A549 (cell line): ENCODE measurements around the gene CCDC97. TPM values are rescaled to one million over a fixed set of nuclear protein-coding genes. Genes with fewer than 3 reads are reported as not detected.

Experiments used
- ATAC-seq, 2 experiments: fragments of 200-7000 bp in 1 of 2; fragments of >200 bp in 1 of 2; cut with Nextera tagmentation in 1 of 2; cut with Tn5 transposase in 1 of 2; 3 replicates each; pipeline versions ENCODE4 v1.8.0 to v1.9.1; 2018 to 2020; ENCODE audit warnings: mild to moderate bottlenecking in 1 of 2, moderate library complexity in 1 of 2
- CTCF ChIA-PET: fragments of 300-600 bp; sonication (Branson Sonifier 250); formaldehyde crosslinking; extraction: SDS; loops from one replicate; lab custom pipeline; 2021; ENCODE audit warnings: antibody characterized with exemption, inconsistent platforms; lab: Yijun Ruan, JAX
- POLR2A ChIA-PET: fragments of 350-600 bp; formaldehyde crosslinking; extraction: SDS; loops from one replicate; lab custom pipeline; 2021; ENCODE audit warnings: antibody characterized with exemption, inconsistent platforms; lab: Yijun Ruan, JAX
- DNase-seq, 2 experiments: peaks; one replicate each; pipeline versions ENCODE4 v3.0.0 to v3.0.0-alpha.2; 2011 to 2016; ENCODE audit warnings: low read depth in 1 of 2, low spot score in 1 of 2
- FAIRE-seq: peaks from 2 replicates; lab custom pipeline; 2011; peaks lifted over from hg19 to GRCh38; lab: Jason Lieb, UNC
- H3K27ac ChIP-seq, 2 experiments: fragments of >200 bp; sonication (Bioruptor Twin); formaldehyde crosslinking; 3 replicates each; pipeline ENCODE4 v1.5.1; 2016 to 2017
- H3K4me1 ChIP-seq: fragments of >200 bp; sonication (Bioruptor Twin); formaldehyde crosslinking; 3 replicates; pipeline ENCODE4 v1.6.1; 2016
- H3K4me2 ChIP-seq: fragments of >200 bp; sonication (Bioruptor Twin); formaldehyde crosslinking; 3 replicates; pipeline ENCODE4 v1.6.1; 2016
- H3K4me3 ChIP-seq: fragments of >200 bp; sonication (Bioruptor Twin); formaldehyde crosslinking; 3 replicates; pipeline ENCODE4 v1.5.1; 2016
- H3K9me3 ChIP-seq: fragments of >200 bp; sonication (Bioruptor Twin); formaldehyde crosslinking; 3 replicates; pipeline ENCODE4 v1.6.1; 2016
- BHLHE40 ChIP-seq: IDR thresholded peaks from 2 replicates; pipeline ENCODE4 v1.6.1; 2012; ENCODE audit warnings: low read depth, low read length, inconsistent platforms
- CHD2 ChIP-seq: fragments of 150-350 bp; IDR thresholded peaks from 2 replicates; pipeline ENCODE4 v1.6.1; 2014; ENCODE audit warnings: low read length; ENCODE audit not compliant: partially characterized antibody
- FOSB ChIP-seq: fragments of 250-450 bp; sonication (Bioruptor Pico); IDR thresholded peaks from 2 replicates; pipeline ENCODE4 v1.5.0; 2020; ENCODE audit warnings: mild to moderate bottlenecking, moderate library complexity
- HOXA7 ChIP-seq: fragments of 250-450 bp; sonication (Bioruptor Pico); IDR thresholded peaks from 2 replicates; pipeline ENCODE4 v1.5.0; 2020; ENCODE audit warnings: mild to moderate bottlenecking, moderate library complexity
- HOXB13 ChIP-seq: fragments of 250-450 bp; sonication (Bioruptor Pico); IDR thresholded peaks from 2 replicates; pipeline ENCODE4 v1.5.0; 2020; ENCODE audit warnings: low read depth, mild to moderate bottlenecking, moderate library complexity
- KDM1A ChIP-seq: fragments of 200-600 bp; sonication (generic); IDR thresholded peaks from 2 replicates; pipeline ENCODE4 v1.6.1; 2016; ENCODE audit warnings: low read depth, mild to moderate bottlenecking
- MAFK ChIP-seq: fragments of 450-650 bp; IDR thresholded peaks from 2 replicates; pipeline ENCODE4 v1.6.1; 2014; ENCODE audit not compliant: partially characterized antibody
- RARB ChIP-seq: fragments of 250-450 bp; sonication (Bioruptor Pico); IDR thresholded peaks from 2 replicates; pipeline ENCODE4 v1.8.0; 2021; ENCODE audit warnings: mild to moderate bottlenecking, moderate library complexity
- REST ChIP-seq: fragments of 200-600 bp; sonication (generic); IDR thresholded peaks from 2 replicates; pipeline ENCODE4 v1.6.1; 2016; ENCODE audit warnings: antibody characterized with exemption, mild to moderate bottlenecking, moderate library complexity
- RFX5 ChIP-seq: fragments of 450-650 bp; IDR thresholded peaks from 2 replicates; pipeline ENCODE4 v1.7.1; 2014; ENCODE audit warnings: antibody characterized with exemption, mild to moderate bottlenecking, moderate library complexity
- RNF2 ChIP-seq: fragments of 200-600 bp; sonication (generic); IDR thresholded peaks from 2 replicates; pipeline ENCODE4 v1.6.1; 2016; ENCODE audit warnings: low read depth, mild to moderate bottlenecking, antibody characterized with exemption, moderate library complexity, borderline replicate concordance
- TP53 ChIP-seq: fragments of 250-450 bp; sonication (Bioruptor Pico); IDR thresholded peaks from 2 replicates; pipeline ENCODE4 v1.5.0; 2021; ENCODE audit warnings: mild to moderate bottlenecking, moderate library complexity
- ZFP36 ChIP-seq: fragments of 450-650 bp; IDR thresholded peaks from 2 replicates; pipeline ENCODE4 v1.6.1; 2014; ENCODE audit warnings: borderline replicate concordance; ENCODE audit not compliant: partially characterized antibody
- ZNF302 ChIP-seq: fragments of 250-450 bp; sonication (Bioruptor Pico); IDR thresholded peaks from 2 replicates; pipeline ENCODE4 v1.9.0; 2021; ENCODE audit warnings: inconsistent platforms, mild to moderate bottlenecking, moderate library complexity
- WGBS: methylation state at CpG from one replicate; pipeline ENCODE4 v1.1.6; 2017; ENCODE audit errors: missing lambda C conversion rate; 5-methylcytosine and 5-hydroxymethylcytosine counted together
- polyA plus RNA-seq, 4 experiments: library from polyadenylated mRNA; depleted of rRNA in 3 of 4; stranded (reverse); fragments of >200 nt; fragmentation: RNase III in 1 of 4; extraction: RNeasy Plus Mini Kit Qiagen cat#74134 plus additional on column Dnase treatment in 1 of 4; gene quantifications; 2 replicates in 3 of 4; 3 replicates in 1 of 4; pipeline ENCODE4 v1.2.3, GENCODE V29; 2011 to 2017
- TF ChIP-seq, protein P1 (sequence below): fragments of >200 bp; sonication (Bioruptor Twin); formaldehyde crosslinking; IDR thresholded peaks from 3 replicates; pipeline ENCODE4 v1.5.1; 2016
- TF ChIP-seq, protein P2 (sequence below): fragments of 150-350 bp; IDR thresholded peaks from 2 replicates; pipeline ENCODE4 v1.6.1; 2014; ENCODE audit warnings: low read depth, mild to moderate bottlenecking, low read length
- TF ChIP-seq, protein P3 (sequence below): IDR thresholded peaks from 2 replicates; pipeline ENCODE4 v1.6.1; 2012

Gene CCDC97
- polyA plus RNA-seq, 2 of the 4 experiments (the other 2 are of a cell fraction) = 18.7 to 26.8 TPM

DNA sequence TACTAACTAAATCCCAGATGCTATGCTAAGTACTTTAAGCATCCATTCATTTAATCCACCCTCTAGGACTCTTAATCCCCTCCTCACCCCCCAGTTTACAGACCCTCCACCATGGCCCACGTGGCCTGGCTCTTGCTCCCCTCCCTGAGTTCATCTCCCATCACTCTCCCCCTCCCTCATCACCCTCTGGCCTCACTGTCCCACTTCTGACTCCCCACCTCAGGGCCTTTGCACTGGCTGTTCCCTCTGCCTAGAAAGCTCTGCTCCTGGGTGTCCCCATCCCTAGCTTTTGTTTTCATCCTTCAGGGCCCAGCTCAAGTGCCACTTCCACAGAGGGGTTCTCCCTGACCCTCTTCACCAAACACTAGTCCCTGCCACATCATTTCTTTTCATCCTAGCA is 49.8 kb downstream of the CCDC97 start:
- H3K4me1 ChIP-seq = peaks cover 13% of the 10 kb centered on the region
- ATAC-seq = no peak
- no peak overlapping the region for H3K4me2 ChIP-seq
- no peak for DNase-seq
- H3K27ac ChIP-seq = no peak overlapping the region
- ChIA-PET POLR2A (no interaction called here), CTCF (interaction anchor here (0.6 to 2.8 kb wide), 6 partner anchors 11 to 74 kb away, joined by 3 to 12 read pairs (median 4); no protein-coding TSS in a partner anchor)
- FAIRE-seq = no peak
- H3K4me3 ChIP-seq = no peak overlapping the region
- no peaks in the 10 kb centered on the region for H3K9me3 ChIP-seq
- WGBS = 95% methylated on average over 1 of the region's 1 CpG
- TF ChIP-seq HOXB13 (CRISPR knock-in tag) = no peak
- peak; percentile 40; the same call in 1 of the 2 replicates for TF ChIP-seq FOSB (CRISPR knock-in tag)
- 0 out of 2 replicates have a peak, but pooled peaks have one; percentile 19 for TF ChIP-seq HOXA7 (CRISPR knock-in tag)
- TF ChIP-seq, all 56 proteins: peak for 2

DNA sequence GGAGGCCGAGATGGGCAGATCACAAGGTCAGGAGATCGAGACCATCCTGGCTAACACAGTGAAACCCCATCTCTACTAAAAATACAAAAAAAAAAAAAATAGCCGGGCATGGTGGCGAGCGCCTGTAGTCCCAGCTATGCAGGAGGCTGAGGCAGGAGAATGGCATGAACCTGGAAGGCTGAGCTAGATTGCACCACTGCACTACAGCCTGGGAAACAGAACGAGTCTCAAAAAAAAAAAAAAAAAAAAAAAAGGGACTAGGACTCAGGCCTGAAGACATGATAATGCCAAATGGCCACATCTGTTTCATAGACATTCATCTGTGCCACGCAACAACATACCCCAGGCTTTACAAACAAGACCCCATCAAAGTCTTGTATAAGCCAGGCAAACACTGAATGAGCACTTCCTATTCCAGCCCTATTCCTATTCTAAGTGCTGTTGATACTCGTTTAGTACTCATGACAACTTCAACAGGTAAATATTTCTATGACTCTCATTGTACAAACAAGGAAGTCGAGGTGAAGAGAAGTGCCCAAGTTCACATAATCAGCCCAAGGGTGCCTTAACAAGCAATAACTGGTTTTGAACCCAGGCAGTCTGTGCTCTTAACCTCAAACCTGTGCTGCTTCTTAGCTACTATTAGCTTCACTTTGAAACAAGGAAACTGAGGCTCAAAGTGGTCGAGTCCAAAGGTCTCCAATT is 52.3 kb downstream of the CCDC97 start:
- DNase-seq (peak in 1 of 2 experiments; percentile 68), ATAC-seq (no peak), FAIRE-seq (no peak)
- no peaks in the 10 kb centered on the region for H3K9me3 ChIP-seq
- no peak overlapping the region for H3K4me3 ChIP-seq
- CTCF ChIA-PET = interaction anchor here (0.6 to 13.8 kb wide), 6 partner anchors 7 to 54 kb away, joined by 3 to 197 read pairs (median 4); partner anchors contain the start of genes CCDC97 and TGFB1
- WGBS = 70% methylated on average over 10 of the region's 10 CpGs
- peaks cover 33% of the 10 kb centered on the region for H3K4me1 ChIP-seq
- 0 out of 6 replicates have a peak overlapping the region, but pooled peaks of 1 of the 2 experiments have one; percentile 1 for H3K27ac ChIP-seq
- TF ChIP-seq ZFP36 (no peak), HOXA7 (CRISPR knock-in tag) (no peak), ZNF302 (CRISPR knock-in tag) (no peak), RNF2 (no peak), RARB (CRISPR knock-in tag) (no peak), FOSB (CRISPR knock-in tag) (no peak), REST (no peak), RFX5 (no peak), TP53 (CRISPR knock-in tag) (no peak), BHLHE40 (no peak), KDM1A (no peak), MAFK (no peak), CHD2 (no peak)
- TF ChIP-seq, protein P1, sequence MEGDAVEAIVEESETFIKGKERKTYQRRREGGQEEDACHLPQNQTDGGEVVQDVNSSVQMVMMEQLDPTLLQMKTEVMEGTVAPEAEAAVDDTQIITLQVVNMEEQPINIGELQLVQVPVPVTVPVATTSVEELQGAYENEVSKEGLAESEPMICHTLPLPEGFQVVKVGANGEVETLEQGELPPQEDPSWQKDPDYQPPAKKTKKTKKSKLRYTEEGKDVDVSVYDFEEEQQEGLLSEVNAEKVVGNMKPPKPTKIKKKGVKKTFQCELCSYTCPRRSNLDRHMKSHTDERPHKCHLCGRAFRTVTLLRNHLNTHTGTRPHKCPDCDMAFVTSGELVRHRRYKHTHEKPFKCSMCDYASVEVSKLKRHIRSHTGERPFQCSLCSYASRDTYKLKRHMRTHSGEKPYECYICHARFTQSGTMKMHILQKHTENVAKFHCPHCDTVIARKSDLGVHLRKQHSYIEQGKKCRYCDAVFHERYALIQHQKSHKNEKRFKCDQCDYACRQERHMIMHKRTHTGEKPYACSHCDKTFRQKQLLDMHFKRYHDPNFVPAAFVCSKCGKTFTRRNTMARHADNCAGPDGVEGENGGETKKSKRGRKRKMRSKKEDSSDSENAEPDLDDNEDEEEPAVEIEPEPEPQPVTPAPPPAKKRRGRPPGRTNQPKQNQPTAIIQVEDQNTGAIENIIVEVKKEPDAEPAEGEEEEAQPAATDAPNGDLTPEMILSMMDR = no peak
- TF ChIP-seq, protein P2, sequence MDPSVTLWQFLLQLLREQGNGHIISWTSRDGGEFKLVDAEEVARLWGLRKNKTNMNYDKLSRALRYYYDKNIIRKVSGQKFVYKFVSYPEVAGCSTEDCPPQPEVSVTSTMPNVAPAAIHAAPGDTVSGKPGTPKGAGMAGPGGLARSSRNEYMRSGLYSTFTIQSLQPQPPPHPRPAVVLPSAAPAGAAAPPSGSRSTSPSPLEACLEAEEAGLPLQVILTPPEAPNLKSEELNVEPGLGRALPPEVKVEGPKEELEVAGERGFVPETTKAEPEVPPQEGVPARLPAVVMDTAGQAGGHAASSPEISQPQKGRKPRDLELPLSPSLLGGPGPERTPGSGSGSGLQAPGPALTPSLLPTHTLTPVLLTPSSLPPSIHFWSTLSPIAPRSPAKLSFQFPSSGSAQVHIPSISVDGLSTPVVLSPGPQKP = no peak
- TF ChIP-seq, protein P3, sequence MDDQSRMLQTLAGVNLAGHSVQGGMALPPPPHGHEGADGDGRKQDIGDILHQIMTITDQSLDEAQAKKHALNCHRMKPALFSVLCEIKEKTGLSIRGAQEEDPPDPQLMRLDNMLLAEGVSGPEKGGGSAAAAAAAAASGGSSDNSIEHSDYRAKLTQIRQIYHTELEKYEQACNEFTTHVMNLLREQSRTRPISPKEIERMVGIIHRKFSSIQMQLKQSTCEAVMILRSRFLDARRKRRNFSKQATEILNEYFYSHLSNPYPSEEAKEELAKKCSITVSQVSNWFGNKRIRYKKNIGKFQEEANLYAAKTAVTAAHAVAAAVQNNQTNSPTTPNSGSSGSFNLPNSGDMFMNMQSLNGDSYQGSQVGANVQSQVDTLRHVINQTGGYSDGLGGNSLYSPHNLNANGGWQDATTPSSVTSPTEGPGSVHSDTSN = no peak
- TF ChIP-seq, all 56 proteins: peak for 0
- H3K4me2 ChIP-seq = peak overlapping the region; percentile 82; the same call in 2 of the 3 replicates
- POLR2A ChIA-PET = interaction anchor here (0.6 to 4.5 kb wide), 2 partner anchors 9 kb away, joined by 3 to 96 read pairs; partner anchors contain the start of gene TGFB1
